HG03457 (cell line): Measurements from ENCODE around the gene CASK.
"Not testable (repeated sequence)": the region's sequence is repeated elsewhere in the genome, so short reads cannot be mapped to it uniquely, and the experiment has no call there.

ENCODE experiments used
- ATAC-seq: cut with Tn5 transposase; IDR thresholded peaks from one replicate; pipeline ENCODE4 v1.9.1; 2021; ENCODE audit warnings: moderate number of reproducible peaks; ENCODE audit not compliant: unreplicated experiment

Gene CASK

DNA sequence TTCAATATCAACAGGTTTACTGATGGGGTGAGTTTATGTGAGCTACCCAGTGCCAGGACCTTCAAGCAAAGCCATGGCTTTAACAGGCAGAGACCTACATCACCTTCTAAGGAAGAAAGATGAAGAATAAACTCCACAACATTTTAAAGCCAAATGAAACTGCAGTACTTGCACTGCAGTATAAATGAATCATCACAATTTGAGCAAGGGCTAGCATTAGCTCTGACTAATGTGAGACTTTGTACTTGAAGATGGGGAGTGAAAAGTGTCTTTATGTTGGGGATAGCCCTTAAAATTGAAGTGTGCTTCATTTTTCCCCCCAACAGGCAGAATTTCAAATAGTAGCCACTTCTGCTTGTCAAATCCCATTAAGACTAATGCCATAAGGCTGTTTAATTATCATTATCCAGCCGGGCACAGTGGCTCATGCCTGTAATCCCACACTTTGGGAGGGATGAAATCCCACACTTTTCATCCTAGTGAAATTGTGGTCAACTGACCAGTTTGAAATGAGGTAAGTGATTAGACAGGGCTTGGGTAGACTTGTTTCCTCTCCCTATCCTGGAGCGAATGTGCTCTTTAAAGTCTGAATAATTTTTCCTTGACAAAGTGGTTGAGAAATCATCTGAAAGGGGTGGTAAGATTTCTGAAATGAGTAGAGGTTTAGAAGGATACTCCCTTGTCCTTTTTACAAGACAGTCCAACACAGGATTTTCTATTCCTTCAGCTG lies 261.8 kb downstream of the CASK start:
- no peak for ATAC-seq

DNA sequence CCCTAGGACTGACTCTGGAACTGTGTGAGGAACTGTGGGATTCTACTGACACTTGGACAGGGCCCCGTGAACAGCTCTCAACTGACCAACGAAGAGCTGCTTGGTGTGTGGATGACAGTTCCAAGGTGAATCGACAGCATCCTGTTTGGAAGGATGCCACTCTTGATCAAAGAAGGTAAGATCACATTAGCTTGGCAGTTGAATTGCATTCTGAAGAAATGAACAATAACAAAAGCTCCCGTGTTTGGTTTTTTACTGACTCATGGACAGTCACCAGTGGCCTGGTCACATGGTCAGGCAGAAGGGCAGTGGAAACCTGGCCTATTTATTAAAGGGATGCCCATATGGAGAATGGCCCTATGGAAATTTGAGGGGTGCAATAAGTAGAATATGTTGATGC lies 267.7 kb downstream of the CASK start:
- no peak for ATAC-seq

DNA sequence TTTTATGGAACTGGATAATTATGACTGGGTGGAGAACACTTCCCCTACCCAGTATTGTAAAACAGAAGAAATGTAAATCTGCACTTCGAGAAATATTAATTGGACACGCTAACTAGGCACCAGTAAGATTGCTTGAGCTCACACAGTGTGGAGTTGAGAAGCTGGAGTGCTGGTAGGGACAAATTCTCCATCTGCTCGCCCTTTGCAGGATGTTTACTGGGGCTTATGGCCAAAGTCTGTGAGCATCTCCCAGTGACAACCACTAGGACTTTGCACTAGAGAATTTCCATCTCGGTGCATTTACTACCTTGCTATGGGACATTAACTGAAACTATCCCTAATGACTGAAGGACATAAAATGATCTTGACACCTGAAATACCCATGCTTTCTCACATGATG lies 268.3 kb downstream of the CASK start:
- no peak for ATAC-seq

DNA sequence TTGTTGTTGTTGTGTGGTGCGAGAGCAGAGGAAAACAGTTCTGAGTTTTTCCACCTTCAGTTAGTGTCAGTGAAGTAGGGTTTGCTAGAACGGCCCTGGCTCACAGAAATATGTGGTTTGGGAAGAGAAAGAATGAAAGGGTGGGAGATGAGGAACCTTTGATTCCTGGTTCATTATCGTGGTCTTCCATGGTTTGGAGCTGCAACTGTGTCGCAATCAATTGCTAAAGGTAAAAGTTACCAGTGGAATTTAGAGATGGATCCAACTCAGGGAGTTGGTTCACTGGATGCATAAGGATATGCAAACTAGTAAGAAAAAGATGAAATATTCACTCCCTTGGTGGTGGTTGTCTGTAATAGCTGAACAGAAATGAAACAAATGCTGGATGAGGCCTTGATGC lies 270.2 kb downstream of the CASK start:
- no peak for ATAC-seq

DNA sequence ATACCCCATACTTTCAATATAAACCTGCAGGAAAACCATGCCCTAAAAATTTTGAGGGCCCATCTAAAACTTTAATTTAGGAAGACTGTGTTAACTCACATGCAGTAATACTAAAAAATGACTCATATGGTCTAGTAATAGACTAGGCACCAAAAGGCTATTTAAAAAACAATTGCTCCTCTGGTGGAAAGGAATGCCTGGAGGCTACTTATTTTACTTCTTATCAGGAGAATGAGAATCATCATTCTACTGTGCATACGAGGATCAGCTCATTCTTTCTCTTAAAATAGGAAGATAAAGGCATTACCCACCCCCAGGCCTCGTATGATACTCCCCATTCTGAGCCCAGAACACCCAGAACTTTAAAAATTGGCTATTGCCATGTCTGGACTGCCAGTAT lies 277.2 kb downstream of the CASK start:
- ATAC-seq, result not testable (repeated sequence)

DNA sequence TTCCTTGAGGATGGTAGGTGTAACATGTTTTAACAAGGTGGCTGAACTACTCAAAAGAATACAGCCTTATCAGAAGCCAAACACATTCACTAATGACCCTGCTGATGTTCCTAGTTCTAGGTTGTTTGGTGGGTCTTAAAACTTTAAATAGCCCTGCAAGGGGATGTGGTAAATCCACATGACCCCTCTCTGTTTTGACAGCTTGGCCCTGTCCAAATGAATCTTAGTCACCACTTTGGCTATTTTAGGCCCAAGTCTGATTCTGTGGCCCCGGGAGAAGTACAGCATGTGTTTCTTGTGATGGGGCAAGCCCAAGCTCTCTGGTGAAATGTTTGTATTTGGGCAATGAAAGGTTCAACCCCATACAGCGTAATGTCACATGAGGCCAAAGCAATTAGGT lies 289.1 kb downstream of the CASK start:
- ATAC-seq, result no peak

DNA sequence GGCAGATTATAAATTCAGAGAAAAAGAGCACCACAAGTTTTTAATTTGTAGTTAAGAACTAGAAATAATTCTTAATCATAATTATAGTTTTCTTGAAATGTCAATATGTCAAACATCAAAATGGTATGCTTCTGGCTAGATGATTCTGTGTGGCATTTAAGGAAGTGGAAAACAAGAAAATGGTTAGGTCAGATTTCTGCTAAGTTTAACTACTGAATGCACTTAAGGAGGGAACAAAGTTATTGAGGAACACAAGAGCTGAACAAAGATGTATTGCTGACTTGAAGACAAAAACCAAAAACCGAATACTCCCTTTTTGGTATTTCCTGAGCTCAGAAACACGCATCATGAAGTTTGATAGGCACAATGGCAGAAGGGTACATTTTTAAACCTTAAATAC lies 293.3 kb downstream of the CASK start:
- no peak for ATAC-seq

DNA sequence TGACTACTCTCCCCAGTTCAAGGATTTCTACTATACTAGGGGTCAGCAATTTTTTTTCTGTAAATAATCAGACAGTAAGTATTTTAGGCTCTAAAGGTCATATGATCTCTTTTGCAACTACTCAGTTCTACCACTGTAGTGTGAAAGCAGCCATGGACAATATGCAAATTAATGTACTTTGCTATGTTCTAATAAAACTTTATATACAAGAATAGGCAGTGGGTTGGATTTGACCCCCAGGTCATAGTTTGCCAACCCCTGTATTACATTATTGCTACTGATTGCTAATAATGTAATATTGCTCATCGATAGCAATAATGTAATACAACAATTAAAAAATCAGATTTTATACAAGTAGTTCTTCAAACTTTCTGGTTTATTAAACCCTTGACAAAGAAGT lies 293.8 kb downstream of the CASK start:
- ATAC-seq, result no peak

DNA sequence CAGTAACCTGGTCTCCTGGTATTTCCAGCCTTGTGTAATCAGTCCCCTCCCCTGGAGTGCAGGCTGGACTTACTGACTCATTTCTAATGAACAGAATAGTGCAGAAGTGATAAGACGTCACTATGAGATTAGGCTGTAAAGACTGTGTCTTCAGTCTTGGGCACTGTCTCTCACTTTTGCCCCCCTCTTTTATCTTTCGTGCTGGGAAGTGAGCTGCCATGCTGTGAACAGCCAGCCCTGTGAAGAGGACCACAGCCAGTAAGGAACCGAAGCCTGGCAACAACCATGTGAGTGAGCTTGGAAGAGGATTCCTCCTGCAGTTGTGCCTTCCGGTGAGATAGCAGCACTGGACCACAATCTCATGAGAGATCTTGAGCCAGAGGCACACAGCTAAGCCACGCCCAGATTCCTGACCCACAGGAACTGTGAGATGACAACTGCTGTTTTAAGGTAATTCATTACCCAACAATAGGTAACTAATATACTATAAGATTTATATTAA lies 302.1 kb downstream of the CASK start:
- no peak for ATAC-seq

DNA sequence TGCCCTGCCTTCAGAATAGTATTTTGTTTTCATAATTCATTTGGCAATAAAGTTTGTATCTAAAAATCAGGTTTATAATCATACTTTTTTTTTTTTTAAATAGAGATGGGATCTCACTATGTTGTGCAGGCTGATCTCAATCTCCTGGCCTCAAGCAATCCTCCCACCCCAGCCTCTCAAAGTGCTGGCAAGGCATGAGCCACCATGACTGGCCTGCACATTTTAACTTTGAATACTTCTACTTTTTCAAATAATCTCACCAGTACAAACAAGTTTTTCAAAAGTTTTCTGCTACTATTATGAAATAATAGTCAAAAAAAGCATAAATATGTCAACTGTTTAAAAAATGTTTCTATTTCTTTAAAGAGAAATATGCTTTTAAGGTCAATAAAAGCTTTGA lies 304.1 kb downstream of the CASK start:
- ATAC-seq, result no peak

DNA sequence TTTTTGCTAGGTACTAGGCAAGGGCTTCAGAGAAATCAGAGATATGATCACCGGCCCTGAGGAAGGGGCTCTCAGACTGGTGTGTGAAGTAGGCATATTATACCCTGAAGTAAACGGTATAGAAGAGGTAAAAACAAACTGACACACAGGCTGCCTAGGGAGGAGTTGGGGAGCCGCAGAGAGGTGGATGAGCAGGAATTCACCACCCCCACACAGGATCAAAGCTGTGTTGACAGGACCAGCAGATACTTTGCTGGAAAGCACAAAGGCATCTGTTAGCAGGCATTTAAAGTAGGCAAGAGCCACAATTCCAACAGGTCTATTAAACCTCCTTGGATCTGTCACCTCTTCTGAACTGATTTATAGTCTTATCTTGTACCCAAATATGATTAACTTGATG lies 306.4 kb downstream of the CASK start:
- no peak for ATAC-seq

DNA sequence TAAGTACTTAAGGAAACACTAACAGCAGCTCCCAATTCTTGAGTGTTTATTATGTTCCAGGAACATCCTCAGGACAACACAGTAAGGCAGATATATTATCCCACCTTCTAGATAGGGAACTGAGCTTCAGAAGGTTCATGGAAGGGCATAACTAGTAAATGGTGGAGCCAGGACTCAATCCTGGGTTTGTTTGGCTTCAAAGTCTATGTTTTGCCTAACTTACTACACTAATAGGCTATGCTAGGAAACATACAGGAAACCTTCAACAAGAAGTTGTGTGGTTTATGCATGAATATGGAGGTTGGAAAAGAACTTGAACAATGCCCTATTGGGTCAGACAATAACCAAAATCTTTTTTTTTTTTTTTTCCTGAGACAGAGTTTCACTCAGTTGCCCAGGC lies 307.1 kb downstream of the CASK start:
- no peak for ATAC-seq

DNA sequence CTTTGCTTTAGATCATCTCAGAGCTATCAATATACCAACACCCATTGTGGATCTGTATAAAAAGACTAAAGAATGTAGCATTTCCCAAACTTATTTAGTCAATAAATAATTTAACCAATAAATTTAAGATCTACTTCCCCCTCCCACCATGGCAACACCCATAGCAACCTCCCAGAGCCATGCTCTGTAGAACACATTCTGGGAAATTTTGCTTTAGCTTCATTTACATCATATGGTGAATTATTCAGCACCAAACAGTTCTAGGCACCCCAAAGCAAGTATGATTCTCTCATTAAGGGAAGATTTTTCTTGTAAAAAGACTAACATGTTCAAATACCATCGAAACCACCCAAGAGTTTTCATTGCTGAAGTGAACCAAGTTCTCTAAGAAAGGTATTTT lies 315.1 kb downstream of the CASK start:
- no peak for ATAC-seq

DNA sequence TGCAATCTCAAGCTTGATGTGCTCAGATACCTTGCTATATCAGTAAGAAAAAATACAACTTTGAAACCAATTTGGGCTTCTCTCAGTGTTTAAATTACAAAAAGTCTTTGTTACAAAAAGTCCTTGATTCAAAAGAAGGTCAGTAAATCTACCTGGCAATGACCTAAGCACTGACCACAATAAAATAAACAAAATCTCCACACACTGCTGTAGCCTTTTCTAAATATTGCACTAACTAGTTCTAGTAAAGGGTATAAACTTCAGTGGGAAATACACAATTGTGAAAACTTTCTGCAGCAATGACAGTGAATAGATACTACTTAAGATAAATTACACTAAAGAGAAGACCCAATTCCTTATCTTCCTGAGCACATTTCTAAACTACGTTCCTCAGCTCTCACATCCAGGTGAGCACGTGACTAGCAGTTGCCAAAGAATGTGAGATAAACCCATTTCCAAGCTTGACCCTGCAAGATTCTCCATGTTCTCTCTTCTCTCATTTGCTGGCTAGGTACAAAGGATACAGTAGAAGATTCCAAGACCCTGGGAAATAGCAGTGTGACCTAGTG lies 316.0 kb downstream of the CASK start:
- no peak for ATAC-seq

DNA sequence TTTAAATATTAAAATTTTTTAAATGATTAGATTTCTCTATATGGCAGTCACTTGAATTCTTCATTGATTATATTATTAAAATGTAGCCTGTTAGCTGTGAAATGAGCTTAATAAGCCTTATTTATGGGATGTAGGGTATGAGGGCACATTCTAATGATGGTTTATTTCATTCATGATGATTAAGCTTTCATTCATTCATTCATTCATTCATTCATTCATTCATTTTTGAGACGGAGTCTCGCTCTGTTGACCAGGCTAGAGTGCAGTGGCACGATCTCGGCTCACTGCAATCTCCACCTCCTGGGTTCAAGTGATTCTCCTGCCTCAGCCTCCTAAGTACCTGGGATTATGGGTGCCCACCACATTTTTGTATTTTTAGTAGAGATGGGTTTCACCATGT lies 317.3 kb downstream of the CASK start:
- not testable (repeated sequence) for ATAC-seq

DNA sequence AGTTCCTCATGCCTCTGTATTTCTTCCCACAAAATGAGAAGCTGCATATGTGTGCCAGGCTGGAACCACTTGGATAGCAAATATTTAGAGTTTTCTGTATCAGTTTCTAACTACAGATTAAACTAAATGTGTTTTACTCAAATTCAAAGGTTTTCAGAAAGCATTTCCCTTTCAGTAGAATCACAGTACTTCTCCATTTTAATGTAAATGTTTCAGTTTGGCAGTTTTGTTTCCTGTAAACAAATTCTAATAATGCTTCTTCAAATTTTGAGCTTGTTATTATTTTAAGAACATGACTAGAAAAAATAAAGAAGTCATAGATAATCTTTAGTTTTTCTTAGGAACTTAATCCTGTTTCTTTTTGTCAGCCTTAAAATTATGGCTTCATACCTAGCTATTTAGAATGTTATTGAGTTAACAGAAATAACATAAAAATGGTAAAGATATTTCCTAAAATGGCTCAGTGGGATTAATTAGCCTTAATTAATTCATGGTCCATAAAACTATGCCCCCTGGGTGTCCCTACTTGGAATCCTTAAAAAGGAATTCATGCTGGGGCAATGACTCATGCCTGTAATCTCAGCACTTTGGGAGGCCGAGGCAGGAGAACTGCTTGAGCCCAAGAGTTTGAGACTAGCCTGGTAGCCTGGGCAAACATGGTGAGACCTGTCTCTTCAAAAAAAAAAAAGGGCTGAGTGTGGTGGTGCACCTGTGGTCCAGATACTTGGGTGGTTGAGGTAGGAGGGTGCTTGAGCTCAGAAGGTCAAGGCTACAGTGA lies 318.4 kb downstream of the CASK start:
- ATAC-seq, result no peak

DNA sequence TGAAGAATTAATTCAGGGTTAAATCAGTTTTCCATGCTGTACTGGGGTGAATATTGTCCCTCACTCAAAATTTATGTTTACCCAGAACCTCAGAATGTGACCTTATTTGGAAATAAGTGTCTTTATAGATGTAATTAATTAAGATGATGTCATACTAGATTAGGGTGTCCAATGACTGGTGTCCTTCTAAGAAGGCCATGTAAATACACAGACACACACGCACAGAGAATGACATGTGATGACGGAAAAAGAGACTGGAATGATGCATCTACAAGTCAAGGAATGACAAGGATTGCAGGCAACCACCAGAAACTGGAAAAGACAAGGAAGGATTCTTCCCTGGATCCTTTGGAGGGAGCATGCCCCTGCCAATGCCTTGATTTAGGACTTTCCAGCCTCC lies 319.2 kb downstream of the CASK start:
- no peak for ATAC-seq

DNA sequence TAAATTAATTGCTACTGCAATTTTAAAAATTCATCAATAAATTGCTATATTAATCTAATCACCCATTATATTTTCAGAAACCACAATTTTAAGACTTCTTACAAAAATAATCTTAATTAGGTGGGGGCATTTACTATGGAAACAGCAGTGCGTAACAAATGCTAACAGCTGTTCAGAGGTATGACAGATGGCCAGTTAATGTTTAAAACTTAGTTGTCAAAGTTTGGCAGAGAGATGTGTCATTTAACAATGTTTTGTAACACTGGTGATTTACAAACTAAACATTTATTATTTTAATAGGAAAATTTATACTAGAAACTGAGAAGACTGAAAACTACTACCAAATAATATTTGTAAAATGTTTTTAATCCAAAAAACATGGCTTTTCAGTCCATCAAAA lies 319.8 kb downstream of the CASK start:
- no peak for ATAC-seq

DNA sequence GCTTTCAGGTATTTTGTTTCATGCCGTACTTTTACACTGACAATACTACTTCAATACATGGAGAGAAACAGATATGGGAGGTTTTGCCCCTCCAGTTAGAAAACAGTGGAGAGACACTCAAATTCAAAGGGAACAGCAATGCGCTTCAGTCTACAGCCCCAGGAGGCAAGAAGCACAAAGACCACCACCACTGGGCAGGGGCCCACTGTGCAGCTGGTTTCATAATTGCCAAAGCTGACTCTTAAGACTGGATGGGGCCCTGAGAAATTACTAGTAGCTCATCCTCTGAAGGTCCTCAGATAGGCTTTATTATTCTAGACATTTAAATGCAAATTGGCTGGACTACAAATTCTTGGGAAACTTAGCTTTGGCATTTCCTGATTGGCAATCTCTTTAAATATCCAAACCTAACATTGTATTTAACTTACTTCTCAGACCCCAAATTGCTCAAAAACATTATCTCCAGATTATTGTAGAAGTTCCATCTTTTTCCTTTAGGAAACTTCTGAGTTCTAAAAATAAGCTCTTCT lies 320.5 kb downstream of the CASK start:
- ATAC-seq, result no peak

DNA sequence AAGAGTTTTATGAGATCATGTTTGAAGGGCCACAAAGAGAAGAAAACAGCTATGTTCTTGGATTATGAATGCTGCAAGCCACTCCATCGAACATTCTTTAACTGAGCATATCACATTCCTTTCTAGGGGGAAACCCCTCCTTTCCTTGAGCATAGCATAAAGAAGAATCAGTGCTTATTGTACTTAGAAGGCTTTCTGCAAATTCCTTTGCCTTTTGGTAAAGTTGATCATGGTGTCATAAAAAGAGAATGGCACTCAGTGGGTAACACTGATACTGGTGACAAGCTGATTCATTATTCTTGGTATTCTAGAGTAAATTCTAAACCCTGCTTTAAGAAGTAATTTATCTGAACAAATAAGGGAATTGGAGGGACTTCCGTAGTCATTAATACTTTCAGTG lies 323.1 kb downstream of the CASK start:
- no peak for ATAC-seq

DNA sequence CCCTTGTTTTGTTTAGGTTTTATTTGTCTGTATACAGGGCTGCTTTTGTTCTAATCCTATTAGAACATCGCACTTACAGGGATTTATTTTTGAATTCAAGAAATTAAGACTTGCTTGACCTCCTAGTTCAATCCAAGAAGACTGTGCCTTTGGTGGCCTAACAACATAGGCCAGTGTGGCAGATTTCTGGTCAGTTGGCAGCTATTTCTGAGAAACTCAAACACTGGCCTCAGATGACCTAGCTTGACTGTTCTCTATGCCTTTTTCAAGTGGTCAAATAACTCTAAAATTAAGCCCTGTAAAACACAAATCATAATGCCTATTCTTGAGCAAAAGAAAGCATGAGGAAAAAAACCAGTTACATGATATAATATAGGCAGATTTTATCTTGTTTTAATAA lies 323.8 kb downstream of the CASK start:
- no peak for ATAC-seq

DNA sequence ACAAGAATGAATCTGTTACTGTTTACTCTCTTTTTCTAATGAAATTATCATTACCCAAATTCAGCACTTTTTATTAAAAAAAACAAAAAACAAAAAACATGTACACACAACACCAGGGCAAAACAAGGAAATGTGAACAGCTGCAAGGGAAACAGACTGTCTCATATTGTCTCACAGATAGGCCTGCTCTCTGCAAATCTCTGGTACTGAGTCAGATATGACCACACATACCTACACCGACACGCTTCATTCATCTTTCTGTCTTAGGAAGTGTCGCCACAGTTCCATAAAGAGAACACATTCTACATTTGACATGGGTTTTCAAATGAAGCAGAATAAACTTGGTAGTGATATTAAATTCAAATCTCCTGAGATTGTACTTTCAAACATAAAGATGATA lies 326.8 kb downstream of the CASK start:
- peak; percentile 91 for ATAC-seq
